ENCODE data around the gene VPS13D.

GRCh38 chr1:12282142-12282541 lies 52.3 kb downstream of the VPS13D start:
- TF ChIP-seq POLR2A (IDR thresholded peaks at IDR 0.05; ENCODE audit: borderline replicate concordance, extremely low read depth, insufficient read depth, insufficient read length) = no peak
- no peak for TF ChIP-seq REST (IDR thresholded peaks at IDR 0.05; ENCODE audit: low read depth)
- no peak for TF ChIP-seq ELF1 (IDR thresholded peaks at IDR 0.05; ENCODE audit: borderline replicate concordance, low read depth)
- no peak for TF ChIP-seq CTCF (IDR thresholded peaks at IDR 0.05 in 2 of 3, conservative IDR thresholded peaks at IDR 0.05 in 1 of 3; ENCODE audit: borderline replicate concordance in 1 of 3, insufficient read depth in 1 of 3, low read depth in 2 of 3, low read length in 2 of 3)
- no peak for TF ChIP-seq SIN3A (IDR thresholded peaks at IDR 0.05; ENCODE audit: low read depth)
- TF ChIP-seq TCF7L2 (IDR thresholded peaks at IDR 0.05; ENCODE audit: borderline replicate concordance, extremely low read depth, insufficient read depth, insufficient read length) = no peak

All from HCT116 (cell line).